SIG-M5 treated with dmso at 0.1 percent for 504 hours (cell line): Measurements from ENCODE around the gene KLC3.
A peak's percentile ranks its signal among the peaks of the same experiment; 100 is the strongest.

Experiments used
- DNase-seq: peaks from one replicate; lab custom pipeline; 2025; ENCODE audit not compliant: unreplicated experiment; lab: John Stamatoyannopoulos, UW

KLC3 gene

DNA sequence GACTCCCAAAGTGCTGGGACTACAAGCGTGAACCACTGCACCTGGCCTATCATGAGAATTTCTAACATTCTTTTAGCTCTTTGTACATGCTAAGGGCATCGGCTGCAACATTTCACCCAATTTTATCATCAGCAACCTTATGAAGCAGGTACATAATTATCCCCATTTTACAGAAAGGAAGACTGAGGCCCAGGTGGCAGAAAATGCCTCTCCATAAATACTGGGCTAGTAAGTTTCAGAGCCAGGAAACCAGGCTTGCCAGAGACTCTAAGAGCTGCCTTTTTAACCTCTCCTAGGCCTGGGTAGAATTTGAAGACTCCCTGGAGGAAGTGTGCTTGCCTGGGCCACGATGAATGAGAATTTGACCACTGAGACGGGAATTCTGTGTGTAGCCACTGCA lies 27.6 kb downstream of the KLC3 start:
- DNase-seq: no peak

DNA sequence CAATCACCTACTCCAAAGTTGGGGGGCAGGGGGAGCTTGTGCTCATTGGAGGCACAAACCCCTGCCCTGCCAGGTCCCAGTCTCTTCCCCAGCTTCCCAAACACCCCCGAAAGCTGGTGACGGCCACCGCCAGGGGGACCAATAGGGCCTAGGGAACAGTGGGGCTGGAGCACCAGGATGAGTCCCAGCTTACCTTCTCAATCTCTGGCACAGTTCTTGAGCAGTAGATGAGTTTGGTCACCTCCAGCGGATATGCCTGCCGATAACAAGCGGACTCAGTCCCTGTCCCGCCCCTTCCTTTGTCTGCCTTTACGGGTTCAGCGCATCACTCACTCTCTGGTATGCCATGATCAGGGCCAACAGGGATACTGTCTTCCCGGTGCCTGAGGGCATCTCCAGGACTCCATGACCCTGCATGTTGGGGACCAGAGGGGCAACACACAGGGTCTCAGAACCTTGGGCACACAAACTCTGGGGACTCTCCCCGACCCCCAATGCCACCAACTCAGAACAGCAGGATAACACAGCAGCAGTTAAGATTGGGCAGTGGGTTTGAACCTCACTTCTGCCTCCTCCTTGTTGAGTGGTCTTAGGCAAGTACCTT lies 28.3 kb downstream of the KLC3 start:
- DNase-seq: no peak

DNA sequence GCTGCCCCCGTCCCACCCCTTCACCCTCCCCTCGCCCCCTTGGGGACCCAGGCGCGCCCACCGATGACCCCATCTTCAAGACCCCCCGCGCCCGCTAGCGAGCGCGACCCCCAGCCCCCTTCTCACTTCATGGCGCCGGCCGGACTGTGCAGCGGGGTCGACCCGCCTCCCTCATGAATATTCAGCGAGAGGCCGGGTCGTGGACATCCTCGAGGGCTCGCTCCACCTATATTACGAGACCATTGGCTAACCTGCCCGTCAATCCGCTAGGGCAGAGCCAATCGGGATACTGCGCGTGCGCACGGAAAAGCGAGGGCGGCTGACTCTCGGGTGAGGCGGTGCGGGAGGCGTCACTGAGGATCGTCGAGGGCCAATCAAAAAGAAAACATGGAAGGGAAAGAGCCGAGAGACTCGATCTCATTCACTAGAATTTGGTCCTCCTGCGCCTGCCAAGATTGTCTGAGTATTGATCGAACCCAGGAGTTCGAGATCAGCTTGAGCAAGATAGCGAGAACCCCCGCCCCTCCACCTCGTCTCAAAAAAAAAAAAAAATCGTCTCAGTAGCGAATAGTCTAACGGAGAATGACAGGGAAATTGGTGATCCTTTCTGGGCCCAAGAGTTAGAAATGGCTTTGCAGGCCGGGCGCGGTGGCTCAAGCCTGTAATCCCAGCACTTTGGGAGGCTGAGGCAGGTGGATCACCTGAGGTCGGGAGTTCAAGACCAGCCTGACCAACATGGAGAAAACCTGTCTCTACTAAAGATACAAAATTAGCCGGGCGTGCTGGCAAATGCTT lies 30.1 kb downstream of the KLC3 start, which contains the start of gene ERCC2:
TSS of gene ERCC2 (minus strand) at position 164 of the 795 bp plus-strand sequence. CDS start at position 131, 33 bp downstream.
- DNase-seq: peak; percentile 95

DNA sequence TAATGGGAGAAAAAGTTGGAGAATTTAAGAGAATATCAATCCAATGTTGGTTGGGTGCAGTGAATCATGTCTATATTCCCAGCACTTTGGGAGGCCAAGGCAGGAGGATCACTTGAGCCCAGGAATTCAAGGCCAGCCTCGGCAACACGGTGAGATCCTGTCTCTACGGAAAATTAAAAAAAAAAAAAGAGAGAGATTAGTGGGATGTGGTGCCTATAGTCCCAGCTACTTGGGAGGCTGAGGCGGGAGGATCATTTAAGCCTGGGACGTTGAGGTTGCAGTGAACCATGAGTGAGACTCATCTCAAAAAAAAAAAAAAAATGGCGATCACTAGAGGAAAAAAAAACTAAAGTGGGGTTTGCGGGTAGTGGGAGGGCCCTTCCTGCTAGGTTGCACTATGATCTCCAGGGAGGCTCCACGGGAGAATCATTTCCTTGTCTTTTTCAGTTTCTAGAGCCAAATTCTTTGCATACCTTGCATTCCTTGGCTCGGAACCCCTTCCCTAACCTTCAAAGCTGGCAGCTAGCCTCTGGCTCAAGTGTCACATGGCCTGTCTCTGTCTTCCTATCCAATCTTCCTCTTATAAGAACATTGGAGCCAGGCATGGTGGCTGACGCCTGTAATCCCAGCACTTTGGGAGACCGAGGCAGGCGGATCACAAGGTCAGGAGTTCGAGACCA lies 35.6 kb downstream of the KLC3 start:
- DNase-seq: no peak

DNA sequence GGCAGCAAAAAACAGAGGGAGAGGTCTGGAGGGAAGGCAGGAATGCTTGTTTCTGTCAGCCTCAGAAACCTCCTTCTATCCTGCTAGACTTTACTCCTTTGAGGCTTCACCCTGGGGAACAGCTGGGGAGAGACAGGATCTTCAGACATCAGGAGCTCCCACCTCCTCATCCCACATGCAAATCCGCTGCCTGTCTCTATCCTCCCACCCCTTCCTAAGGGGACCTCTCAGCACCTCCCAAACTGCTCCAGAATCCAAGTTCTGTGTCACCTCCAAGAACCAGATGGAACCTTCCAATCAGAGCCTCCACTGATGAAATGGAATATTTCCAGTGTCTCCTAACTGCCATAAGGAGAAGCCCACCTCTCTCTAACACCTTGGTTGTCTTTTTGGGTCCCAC lies 39.6 kb downstream of the KLC3 start:
- no peak for DNase-seq

DNA sequence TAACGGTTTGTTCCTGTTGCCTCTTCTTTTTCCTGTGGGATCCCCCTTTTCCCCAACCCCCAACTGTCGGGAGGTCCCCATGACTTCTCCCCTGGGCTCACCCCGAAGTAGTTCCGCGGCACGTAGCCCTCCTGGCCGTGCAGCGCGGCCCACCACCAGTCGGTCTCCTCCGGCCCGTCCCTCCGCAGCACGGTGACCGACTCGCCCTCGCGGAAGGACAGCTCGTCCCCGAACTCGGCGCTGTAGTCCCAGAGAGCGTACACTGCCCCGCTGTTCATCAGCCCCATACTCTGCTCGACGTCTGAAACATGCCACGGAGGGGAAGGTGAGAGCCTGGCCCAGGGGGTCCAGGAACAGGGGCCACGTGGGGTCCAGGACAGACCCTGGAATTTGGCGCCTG lies 41.9 kb downstream of the KLC3 start:
- DNase-seq: no peak

DNA sequence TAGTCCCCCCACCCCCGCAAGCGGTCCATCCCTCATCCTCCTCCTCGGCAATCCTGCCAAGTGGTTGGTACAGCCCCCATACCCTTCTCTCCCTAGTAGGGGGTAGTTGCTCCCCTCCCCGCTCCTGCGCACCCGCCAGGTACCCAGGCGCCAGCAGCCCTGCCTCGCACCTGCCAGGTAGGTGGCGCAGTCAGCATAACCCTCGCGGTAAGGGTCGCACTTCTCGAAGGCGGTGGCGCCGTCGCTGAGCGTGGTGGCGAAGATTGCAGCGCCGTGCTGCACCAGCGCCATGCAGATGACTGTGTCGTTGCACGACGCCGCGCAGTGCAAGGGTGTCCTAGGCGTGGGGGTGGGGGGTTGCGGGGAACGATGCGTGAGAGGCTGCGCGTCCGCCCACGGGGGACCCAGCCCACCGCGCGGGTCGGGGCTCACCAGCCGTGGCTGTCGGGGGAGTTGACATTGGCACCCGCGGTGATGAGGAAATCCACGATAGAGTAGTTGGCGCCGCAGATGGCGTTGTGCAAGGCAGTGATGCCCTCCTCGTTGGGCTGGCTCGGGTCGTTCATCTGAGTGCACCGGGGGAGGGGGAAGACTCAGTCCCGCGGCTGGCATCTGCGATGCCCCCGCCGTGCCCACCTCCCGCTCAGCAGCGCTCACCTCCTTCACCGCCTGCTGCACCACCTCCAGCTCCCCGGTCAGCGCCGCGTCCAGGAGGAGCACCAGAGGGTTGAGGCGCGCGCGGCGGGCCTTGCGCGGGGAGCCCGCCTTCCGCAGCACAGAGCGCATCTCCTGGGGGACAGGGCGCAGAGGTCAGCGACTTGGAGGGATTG lies 45.1 kb downstream of the KLC3 start:
- no peak for DNase-seq

DNA sequence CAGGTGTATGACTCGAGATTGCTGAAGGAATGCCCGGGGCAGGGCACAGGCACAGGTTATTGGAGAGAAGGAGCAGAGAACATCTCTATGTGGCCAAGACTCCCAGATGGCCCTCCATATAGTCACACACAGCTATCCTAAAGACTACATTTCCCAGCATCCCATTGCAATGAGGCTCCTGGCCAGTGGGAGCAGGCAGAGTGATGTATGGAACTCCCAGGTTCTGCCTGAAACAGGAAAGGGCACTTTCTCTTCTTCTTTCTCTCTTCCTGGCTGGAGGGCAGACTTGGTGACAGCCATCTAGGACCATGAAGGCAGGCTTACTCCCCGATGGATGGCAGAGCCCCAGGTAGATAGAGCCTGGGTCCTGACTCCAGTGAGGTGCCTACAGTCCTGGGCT lies 50.8 kb downstream of the KLC3 start:
- DNase-seq: peak; percentile 42

DNA sequence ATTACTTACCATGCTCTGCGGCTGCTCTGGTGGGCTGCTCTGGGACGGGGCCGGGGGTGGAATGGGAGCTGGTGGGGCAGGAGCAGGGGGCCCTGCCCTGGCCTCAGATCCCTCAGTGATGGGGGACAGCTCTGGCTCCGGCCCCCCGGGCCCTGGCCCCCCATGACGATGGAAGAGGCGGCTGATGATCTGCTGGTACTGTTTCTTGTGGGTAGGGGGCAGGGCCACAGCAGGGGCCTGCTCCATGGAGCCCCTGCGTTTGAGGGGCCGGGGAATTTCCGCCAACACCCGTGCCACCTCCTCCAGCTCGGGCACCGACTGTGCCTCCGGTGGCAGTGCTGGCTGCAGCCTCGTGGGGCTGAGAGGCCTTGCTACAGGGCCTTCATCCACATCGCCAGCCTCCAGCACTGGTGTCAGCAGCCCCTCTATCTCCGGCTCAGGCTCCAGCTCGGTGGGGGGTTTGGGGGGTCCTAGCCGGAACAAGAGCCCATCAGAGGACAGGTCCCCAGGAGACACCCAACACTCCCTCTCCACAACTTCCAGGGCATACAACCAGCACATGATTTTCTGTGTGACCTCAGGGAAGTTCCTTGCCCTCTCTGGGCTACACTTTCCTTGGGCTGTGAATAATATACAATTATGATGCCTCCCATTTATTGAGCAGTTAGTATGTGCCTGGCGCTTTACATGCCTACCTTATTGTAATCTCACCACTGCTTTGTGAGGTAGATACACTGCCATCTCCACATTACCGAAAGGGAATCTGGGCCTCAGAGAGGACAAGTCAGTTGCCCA lies 51.5 kb downstream of the KLC3 start:
- DNase-seq: no peak

DNA sequence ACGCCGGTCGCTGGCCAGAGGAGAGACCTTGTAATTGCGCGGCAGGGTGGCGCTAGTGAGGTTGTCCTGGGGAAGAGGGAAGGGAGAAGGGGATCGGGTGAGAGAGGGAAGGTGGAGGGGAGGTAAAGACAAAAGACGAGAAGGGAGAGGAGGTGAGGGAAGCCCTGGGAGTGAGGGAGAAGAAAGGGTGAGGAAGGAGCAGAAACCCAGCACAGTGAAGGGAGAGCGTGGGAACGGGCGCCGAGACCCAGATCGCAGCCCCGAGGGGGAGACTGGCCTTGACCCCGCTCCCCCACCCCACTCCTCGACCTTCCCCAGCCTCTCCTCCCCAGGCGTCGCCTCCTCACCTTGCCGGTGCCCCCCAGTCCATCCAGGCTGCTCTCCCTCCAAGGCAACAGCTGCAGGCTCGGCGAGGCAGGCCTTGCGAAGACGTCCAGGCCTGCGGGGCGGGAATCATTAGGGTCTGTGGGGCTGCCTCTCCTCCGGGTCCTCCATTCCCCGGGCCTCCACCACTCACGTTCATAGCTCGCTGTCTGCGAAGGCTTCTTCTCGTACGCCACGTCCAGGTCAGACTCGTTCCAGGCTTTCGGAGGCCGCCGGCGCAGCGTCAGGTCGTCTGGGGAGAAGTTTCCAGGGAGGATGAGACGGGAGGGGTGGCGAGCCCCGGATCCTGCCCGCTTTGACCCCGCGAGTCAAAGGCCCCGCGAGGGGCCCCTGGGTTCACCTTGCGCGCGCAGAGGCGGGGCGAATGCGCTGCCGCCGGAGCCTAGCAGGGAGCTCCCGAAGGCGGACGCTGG lies 55.5 kb downstream of the KLC3 start:
- DNase-seq: no peak

DNA sequence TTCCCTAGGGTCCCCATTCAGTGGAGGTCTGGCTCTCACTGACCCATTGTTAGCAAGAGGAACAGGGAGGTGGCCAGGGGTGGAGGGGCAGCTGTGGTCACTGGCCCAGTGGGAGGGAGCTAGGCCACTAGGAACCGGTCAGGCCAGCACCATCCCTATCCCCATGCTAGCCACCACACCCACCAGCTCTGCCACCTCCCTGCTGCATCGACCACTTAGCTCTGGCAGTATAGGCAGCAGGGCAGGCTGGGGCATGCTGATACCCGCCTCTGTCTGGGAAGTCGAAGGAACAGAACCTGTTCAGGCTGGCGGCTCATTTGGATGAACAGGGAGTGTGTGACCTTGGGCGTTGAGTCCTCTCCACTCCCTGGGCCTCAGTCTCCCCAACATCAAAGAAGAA lies 59.6 kb downstream of the KLC3 start:
- no peak for DNase-seq
